Type B pancreatic cell (in vitro differentiated cells): ENCODE data around the gene TRIP10. TPM values are rescaled to one million over a fixed set of nuclear protein-coding genes. Genes with fewer than 3 reads are reported as not detected.
"Not testable (repeated sequence)": the region's sequence is repeated elsewhere in the genome, so short reads cannot be mapped to it uniquely, and the experiment has no call there.

ENCODE experiments used
- DNase-seq: peaks from one replicate; pipeline ENCODE4 v3.0.0; 2021; ENCODE audit warnings: mixed read lengths; ENCODE audit not compliant: unreplicated experiment; ENCODE audit errors: extremely low spot score
- H3K27ac Mint-ChIP-seq: 2 replicates; pipeline ENCODE4 v1.8.0; 2021; ENCODE audit warnings: mild to moderate bottlenecking, mixed read lengths
- H3K27me3 Mint-ChIP-seq: 2 replicates; pipeline ENCODE4 v1.8.0; 2021; ENCODE audit warnings: mixed read lengths
- H3K36me3 Mint-ChIP-seq: 2 replicates; pipeline ENCODE4 v1.8.0; 2021; ENCODE audit warnings: mixed read lengths
- H3K4me1 Mint-ChIP-seq: one replicate; pipeline ENCODE4 v1.8.0; 2021; ENCODE audit warnings: mixed read lengths; ENCODE audit not compliant: unreplicated experiment
- H3K4me3 Mint-ChIP-seq: 2 replicates; pipeline ENCODE4 v1.8.0; 2021; ENCODE audit warnings: mild to moderate bottlenecking, mixed read lengths
- H3K9me3 Mint-ChIP-seq: 2 replicates; pipeline ENCODE4 v1.8.0; 2021; ENCODE audit warnings: mixed read lengths
- total RNA-seq: library from RNA; stranded (reverse); gene quantifications from 2 replicates; pipeline ENCODE4 v1.2.1, GENCODE V29; 2021; ENCODE audit warnings: low replicate concordance
- TF ChIP-seq, protein P1 (sequence below): fragments of 200-600 bp; sonication (generic); conservative IDR thresholded peaks from 2 replicates; pipeline ENCODE4 v1.5.0; 2021; ENCODE audit warnings: antibody characterized with exemption, mild to moderate bottlenecking

TRIP10 gene
- total RNA-seq, 1 donor from 2014 or later = 35.1 TPM

DNA sequence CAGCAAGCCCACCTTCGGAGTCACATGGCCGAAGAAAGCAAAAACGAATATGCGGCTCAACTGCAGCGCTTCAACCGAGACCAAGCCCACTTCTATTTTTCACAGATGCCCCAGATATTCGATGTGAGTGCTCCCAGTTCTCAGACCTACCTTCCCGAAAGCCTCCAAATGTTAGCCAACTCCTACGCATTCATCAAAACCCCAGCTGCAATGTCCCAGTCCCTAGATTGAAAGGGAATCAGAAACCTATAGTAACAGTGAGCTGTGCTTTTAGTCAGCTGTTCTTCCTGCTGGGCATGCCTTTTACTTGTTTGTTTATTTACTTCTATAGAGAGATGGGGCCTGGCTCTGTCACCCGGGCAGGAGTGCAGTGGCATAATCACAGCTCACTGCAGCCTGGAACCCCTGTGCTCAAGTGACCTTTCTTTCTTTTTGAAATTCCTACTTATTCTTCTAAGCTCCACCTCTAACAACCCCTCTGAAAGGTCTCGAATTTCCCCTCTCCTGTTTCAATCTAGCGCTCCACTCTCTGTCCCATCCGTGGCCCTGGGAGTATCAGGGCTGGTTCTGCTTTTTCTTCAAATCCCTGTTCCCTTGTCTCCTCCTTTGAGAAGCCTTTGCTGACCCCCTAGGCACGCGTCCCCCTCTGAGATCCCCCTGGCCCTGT is 4.4 kb downstream of the TRIP10 start:
- Mint-ChIP-seq H3K4me1 (peaks cover 31% of the 10 kb centered on the region), H3K27ac (peak overlapping the region; percentile 71), H3K9me3 (no peaks in the 10 kb centered on the region), H3K27me3 (no peaks in the 10 kb centered on the region), H3K36me3 (peaks cover 20% of the 10 kb centered on the region), H3K4me3 (peak overlapping the region; percentile 80)
- TF ChIP-seq, protein P1, sequence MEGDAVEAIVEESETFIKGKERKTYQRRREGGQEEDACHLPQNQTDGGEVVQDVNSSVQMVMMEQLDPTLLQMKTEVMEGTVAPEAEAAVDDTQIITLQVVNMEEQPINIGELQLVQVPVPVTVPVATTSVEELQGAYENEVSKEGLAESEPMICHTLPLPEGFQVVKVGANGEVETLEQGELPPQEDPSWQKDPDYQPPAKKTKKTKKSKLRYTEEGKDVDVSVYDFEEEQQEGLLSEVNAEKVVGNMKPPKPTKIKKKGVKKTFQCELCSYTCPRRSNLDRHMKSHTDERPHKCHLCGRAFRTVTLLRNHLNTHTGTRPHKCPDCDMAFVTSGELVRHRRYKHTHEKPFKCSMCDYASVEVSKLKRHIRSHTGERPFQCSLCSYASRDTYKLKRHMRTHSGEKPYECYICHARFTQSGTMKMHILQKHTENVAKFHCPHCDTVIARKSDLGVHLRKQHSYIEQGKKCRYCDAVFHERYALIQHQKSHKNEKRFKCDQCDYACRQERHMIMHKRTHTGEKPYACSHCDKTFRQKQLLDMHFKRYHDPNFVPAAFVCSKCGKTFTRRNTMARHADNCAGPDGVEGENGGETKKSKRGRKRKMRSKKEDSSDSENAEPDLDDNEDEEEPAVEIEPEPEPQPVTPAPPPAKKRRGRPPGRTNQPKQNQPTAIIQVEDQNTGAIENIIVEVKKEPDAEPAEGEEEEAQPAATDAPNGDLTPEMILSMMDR = no peak
- no peak for DNase-seq

DNA sequence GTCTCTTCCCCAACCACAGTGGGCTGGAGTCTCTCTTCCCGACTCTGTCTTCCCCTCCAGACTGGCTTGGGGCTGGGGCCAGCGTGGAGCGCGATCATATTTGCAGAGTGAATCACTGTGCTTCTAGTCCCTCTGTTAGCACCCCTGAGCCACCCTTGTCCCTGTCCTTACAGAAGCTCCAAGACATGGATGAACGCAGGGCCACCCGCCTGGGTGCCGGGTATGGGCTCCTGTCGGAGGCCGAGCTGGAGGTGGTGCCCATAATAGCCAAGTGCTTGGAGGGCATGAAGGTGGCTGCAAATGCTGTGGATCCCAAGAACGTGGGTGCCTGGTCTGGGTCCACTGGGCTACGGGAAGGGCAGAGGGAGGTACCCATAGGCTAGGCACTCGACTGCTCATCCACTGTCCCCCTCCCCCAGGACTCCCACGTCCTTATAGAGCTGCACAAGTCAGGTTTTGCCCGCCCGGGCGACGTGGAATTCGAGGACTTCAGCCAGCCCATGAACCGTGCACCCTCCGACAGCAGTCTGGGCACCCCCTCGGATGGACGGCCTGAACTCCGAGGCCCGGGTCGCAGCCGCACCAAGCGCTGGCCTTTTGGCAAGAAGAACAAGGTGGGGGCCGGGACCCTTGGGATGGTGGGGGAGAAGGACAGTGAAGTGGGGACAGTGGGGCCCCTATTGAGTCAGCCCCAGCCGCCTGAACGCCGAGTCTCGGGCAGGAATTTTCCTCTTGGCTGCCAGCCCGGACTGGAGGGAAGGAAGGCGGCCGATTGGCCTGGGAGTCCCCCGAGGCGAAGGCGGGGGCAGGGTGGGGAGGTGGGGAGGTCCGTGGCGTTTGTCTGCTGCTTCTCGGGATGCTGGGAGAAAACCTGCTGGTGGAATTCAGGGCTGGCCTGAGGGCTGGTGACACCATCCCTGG is 5.2 kb downstream of the TRIP10 start:
- H3K36me3 Mint-ChIP-seq = peaks cover 26% of the 10 kb centered on the region
- DNase-seq = no peak
- H3K4me3 Mint-ChIP-seq = peak overlapping the region; percentile 80
- H3K9me3 Mint-ChIP-seq = no peaks in the 10 kb centered on the region
- H3K4me1 Mint-ChIP-seq = peaks cover 31% of the 10 kb centered on the region
- H3K27me3 Mint-ChIP-seq = no peaks in the 10 kb centered on the region
- TF ChIP-seq, protein P1 = no peak
- peak overlapping the region; percentile 71 for H3K27ac Mint-ChIP-seq

DNA sequence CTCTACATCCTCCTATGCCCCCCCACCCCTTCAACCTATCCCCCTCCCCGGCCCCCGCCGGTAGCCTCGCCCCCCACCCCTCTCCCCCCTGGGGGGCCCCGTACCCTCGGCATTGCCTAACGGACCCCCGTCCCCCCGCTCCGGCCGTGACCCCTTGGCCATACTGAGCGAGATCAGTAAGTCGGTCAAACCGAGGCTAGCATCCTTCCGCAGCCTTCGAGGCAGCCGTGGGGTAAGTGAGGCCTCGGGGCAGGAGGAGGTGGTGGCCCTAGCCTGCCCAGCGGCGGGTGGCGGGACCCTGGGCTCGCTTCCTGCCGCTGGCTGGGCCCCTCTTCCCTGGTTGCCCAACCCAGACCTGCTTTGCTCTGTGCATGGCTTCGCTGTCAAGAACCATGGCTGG is 6.5 kb downstream of the TRIP10 start:
- Mint-ChIP-seq H3K9me3 (no peaks in the 10 kb centered on the region), H3K4me3 (no peak overlapping the region), H3K27me3 (no peaks in the 10 kb centered on the region), H3K27ac (no peak overlapping the region), H3K36me3 (peaks cover 29% of the 10 kb centered on the region), H3K4me1 (peaks cover 28% of the 10 kb centered on the region)
- DNase-seq = no peak
- TF ChIP-seq, protein P1 = no peak

DNA sequence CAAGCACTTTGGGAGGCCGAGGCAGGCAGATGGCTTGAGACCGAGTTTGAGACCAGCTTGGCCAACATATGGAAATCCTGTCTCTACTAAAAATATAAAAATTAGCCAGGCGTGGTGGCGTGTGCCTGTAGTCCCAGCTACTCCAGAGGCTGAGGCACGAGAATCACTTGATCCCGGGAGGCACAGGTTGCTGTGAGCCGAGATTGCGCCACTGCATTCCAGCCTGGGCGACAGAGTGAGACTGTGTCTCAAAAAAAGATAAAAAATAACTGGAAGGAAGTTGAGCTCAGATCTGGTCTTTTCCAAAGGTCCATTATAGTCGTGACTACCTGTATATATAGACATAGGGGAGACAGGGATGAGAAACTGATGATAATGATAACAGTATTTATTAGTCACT is 9.1 kb downstream of the TRIP10 start:
- not testable (repeated sequence) for H3K4me3 Mint-ChIP-seq, H3K9me3 Mint-ChIP-seq, H3K27me3 Mint-ChIP-seq, H3K27ac Mint-ChIP-seq, DNase-seq
- Mint-ChIP-seq H3K4me1 (peaks cover 19% of the 10 kb centered on the region), H3K36me3 (peaks cover 32% of the 10 kb centered on the region)

DNA sequence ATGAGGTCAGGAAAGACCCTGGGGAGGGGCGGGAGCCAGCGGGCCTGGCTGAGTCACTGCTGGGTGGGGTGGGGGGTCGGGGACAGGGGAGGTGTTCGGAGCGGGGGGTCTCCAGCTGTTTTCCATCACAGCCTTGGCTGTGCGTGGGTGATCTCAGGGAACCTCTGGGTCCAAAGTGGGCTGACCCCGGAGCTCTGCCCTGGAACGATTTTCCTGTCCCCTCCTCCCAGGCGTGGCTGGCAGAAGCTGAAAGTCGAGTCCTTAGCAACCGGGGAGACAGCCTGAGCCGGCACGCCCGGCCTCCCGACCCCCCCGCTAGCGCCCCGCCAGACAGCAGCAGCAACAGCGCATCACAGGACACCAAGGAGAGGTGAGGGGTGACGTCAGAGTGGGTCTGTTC is 10.6 kb downstream of the TRIP10 start:
- H3K4me1 Mint-ChIP-seq = peaks cover 9% of the 10 kb centered on the region
- H3K36me3 Mint-ChIP-seq = peaks cover 23% of the 10 kb centered on the region
- TF ChIP-seq, protein P1 = no peak
- no peak for DNase-seq
- no peak overlapping the region for H3K27ac Mint-ChIP-seq
- H3K4me3 Mint-ChIP-seq = peak overlapping the region; percentile 27
- no peaks in the 10 kb centered on the region for H3K9me3 Mint-ChIP-seq
- H3K27me3 Mint-ChIP-seq = no peaks in the 10 kb centered on the region

DNA sequence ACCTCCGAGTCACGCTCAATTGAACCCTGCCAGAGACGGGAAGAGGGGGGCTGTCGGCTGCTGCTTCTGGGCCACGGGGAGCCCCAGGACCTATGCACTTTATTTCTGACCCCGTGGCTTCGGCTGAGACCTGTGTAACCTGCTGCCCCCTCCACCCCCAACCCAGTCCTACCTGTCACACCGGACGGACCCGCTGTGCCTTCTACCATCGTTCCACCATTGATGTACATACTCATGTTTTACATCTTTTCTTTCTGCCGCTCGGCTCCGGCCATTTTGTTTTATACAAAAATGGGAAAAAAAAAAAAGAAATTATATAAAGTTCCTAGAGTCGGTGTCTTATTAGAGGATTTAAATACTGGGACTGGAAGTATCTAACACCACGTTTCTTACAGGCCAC is 11.7 kb downstream of the TRIP10 start:
- no peak for DNase-seq
- peaks cover 17% of the 10 kb centered on the region for H3K36me3 Mint-ChIP-seq
- no peaks in the 10 kb centered on the region for H3K9me3 Mint-ChIP-seq
- H3K4me1 Mint-ChIP-seq = peaks cover 4% of the 10 kb centered on the region
- no peak overlapping the region for H3K4me3 Mint-ChIP-seq
- TF ChIP-seq, protein P1 = no peak
- H3K27me3 Mint-ChIP-seq = no peaks in the 10 kb centered on the region
- peak overlapping the region; percentile 59 for H3K27ac Mint-ChIP-seq
